ENCODE data around the gene BAG1. TPM values are rescaled to one million over a fixed set of nuclear protein-coding genes. Genes with fewer than 3 reads are reported as not detected.
A peak's percentile ranks its signal among the peaks of the same experiment; 100 is the strongest.

The BAG1 gene
- total and polyA plus RNA-seq, 2 of the 13 experiments (the other 11 are each of a cell fraction or from before 2014, with no cell fraction given), result 23.1 to 59.5 TPM

DNA sequence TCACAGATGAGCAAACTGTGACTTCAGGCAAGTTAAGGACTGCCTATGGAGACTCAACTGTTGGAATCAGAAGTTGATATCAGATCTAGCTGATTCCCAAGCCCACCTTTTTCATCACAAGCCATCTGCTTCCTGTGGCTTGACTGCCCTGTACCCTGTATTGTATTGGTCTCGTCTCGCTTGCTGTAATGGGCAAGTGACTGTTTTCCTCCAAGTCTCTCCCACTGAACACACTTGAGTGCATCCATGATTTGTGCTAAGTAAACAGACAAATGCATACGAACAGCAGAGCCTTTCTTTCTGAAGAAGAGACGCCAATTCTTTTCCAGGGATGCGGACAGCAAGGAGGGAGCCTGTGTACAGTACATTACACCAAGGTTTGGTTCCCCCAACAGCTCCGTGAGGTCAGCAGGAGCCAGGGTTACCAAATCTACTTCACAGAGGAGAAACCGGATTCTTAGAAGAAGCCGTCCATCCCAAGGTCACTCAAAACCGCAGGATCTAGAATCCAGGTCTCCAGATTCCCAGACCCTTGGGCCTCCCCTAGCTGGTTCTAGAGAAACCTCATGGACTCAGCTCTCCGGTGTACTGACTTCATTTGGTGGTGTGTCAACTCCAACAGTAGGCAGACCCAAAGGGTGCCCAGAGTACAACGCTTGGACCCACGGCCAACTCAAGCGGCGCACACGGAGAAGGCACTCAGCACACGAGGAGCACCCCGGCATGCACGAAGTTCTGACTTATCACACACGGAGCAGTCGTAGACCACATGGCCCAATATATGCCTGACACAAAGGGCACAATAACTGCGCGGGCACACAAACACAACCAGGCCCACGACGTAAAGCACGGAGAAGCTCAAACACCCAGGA is 1.1 kb downstream of the BAG1 start (continued):
- TF ChIP-seq, protein P1, sequence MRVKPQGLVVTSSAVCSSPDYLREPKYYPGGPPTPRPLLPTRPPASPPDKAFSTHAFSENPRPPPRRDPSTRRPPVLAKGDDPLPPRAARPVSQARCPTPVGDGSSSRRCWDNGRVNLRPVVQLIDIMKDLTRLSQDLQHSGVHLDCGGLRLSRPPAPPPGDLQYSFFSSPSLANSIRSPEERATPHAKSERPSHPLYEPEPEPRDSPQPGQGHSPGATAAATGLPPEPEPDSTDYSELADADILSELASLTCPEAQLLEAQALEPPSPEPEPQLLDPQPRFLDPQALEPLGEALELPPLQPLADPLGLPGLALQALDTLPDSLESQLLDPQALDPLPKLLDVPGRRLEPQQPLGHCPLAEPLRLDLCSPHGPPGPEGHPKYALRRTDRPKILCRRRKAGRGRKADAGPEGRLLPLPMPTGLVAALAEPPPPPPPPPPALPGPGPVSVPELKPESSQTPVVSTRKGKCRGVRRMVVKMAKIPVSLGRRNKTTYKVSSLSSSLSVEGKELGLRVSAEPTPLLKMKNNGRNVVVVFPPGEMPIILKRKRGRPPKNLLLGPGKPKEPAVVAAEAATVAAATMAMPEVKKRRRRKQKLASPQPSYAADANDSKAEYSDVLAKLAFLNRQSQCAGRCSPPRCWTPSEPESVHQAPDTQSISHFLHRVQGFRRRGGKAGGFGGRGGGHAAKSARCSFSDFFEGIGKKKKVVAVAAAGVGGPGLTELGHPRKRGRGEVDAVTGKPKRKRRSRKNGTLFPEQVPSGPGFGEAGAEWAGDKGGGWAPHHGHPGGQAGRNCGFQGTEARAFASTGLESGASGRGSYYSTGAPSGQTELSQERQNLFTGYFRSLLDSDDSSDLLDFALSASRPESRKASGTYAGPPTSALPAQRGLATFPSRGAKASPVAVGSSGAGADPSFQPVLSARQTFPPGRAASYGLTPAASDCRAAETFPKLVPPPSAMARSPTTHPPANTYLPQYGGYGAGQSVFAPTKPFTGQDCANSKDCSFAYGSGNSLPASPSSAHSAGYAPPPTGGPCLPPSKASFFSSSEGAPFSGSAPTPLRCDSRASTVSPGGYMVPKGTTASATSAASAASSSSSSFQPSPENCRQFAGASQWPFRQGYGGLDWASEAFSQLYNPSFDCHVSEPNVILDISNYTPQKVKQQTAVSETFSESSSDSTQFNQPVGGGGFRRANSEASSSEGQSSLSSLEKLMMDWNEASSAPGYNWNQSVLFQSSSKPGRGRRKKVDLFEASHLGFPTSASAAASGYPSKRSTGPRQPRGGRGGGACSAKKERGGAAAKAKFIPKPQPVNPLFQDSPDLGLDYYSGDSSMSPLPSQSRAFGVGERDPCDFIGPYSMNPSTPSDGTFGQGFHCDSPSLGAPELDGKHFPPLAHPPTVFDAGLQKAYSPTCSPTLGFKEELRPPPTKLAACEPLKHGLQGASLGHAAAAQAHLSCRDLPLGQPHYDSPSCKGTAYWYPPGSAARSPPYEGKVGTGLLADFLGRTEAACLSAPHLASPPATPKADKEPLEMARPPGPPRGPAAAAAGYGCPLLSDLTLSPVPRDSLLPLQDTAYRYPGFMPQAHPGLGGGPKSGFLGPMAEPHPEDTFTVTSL (CRISPR knock-in tag; IDR thresholded peaks at IDR 0.05; ENCODE audit: borderline replicate concordance), result 0 out of 2 replicates have a peak, but pooled peaks have one; percentile 10
- no peak for TF ChIP-seq ZNF138 (CRISPR knock-in tag; IDR thresholded peaks at IDR 0.05; ENCODE audit: low read depth)
- peak; percentile 24; the same call in 1 of the 2 replicates for TF ChIP-seq ZBTB21 (CRISPR knock-in tag; IDR thresholded peaks at IDR 0.05)
- TF ChIP-seq ZNF737 (CRISPR knock-in tag; IDR thresholded peaks at IDR 0.05; ENCODE audit: borderline replicate concordance), result peak; percentile 56; the same call in 1 of the 2 replicates
- TF ChIP-seq, protein P2, sequence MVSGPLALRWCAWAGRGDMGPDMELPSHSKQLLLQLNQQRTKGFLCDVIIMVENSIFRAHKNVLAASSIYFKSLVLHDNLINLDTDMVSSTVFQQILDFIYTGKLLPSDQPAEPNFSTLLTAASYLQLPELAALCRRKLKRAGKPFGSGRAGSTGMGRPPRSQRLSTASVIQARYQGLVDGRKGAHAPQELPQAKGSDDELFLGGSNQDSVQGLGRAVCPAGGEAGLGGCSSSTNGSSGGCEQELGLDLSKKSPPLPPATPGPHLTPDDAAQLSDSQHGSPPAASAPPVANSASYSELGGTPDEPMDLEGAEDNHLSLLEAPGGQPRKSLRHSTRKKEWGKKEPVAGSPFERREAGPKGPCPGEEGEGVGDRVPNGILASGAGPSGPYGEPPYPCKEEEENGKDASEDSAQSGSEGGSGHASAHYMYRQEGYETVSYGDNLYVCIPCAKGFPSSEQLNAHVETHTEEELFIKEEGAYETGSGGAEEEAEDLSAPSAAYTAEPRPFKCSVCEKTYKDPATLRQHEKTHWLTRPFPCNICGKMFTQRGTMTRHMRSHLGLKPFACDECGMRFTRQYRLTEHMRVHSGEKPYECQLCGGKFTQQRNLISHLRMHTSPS (CRISPR knock-in tag; IDR thresholded peaks at IDR 0.05; ENCODE audit: low read depth), result no peak
- TF ChIP-seq, protein P3, sequence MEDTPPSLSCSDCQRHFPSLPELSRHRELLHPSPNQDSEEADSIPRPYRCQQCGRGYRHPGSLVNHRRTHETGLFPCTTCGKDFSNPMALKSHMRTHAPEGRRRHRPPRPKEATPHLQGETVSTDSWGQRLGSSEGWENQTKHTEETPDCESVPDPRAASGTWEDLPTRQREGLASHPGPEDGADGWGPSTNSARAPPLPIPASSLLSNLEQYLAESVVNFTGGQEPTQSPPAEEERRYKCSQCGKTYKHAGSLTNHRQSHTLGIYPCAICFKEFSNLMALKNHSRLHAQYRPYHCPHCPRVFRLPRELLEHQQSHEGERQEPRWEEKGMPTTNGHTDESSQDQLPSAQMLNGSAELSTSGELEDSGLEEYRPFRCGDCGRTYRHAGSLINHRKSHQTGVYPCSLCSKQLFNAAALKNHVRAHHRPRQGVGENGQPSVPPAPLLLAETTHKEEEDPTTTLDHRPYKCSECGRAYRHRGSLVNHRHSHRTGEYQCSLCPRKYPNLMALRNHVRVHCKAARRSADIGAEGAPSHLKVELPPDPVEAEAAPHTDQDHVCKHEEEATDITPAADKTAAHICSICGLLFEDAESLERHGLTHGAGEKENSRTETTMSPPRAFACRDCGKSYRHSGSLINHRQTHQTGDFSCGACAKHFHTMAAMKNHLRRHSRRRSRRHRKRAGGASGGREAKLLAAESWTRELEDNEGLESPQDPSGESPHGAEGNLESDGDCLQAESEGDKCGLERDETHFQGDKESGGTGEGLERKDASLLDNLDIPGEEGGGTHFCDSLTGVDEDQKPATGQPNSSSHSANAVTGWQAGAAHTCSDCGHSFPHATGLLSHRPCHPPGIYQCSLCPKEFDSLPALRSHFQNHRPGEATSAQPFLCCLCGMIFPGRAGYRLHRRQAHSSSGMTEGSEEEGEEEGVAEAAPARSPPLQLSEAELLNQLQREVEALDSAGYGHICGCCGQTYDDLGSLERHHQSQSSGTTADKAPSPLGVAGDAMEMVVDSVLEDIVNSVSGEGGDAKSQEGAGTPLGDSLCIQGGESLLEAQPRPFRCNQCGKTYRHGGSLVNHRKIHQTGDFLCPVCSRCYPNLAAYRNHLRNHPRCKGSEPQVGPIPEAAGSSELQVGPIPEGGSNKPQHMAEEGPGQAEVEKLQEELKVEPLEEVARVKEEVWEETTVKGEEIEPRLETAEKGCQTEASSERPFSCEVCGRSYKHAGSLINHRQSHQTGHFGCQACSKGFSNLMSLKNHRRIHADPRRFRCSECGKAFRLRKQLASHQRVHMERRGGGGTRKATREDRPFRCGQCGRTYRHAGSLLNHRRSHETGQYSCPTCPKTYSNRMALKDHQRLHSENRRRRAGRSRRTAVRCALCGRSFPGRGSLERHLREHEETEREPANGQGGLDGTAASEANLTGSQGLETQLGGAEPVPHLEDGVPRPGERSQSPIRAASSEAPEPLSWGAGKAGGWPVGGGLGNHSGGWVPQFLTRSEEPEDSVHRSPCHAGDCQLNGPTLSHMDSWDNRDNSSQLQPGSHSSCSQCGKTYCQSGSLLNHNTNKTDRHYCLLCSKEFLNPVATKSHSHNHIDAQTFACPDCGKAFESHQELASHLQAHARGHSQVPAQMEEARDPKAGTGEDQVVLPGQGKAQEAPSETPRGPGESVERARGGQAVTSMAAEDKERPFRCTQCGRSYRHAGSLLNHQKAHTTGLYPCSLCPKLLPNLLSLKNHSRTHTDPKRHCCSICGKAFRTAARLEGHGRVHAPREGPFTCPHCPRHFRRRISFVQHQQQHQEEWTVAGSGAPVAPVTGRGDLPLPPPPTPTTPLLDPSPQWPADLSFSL (CRISPR knock-in tag; IDR thresholded peaks at IDR 0.05), result peak; percentile 61; the same call in 1 of the 2 replicates
- TF ChIP-seq, protein P4, sequence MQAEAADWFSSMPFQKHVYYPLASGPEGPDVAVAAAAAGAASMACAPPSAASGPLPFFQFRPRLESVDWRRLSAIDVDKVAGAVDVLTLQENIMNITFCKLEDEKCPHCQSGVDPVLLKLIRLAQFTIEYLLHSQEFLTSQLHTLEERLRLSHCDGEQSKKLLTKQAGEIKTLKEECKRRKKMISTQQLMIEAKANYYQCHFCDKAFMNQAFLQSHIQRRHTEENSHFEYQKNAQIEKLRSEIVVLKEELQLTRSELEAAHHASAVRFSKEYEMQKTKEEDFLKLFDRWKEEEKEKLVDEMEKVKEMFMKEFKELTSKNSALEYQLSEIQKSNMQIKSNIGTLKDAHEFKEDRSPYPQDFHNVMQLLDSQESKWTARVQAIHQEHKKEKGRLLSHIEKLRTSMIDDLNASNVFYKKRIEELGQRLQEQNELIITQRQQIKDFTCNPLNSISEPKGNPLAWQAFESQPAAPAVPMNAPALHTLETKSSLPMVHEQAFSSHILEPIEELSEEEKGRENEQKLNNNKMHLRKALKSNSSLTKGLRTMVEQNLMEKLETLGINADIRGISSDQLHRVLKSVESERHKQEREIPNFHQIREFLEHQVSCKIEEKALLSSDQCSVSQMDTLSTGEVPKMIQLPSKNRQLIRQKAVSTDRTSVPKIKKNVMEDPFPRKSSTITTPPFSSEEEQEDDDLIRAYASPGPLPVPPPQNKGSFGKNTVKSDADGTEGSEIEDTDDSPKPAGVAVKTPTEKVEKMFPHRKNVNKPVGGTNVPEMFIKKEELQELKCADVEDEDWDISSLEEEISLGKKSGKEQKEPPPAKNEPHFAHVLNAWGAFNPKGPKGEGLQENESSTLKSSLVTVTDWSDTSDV (CRISPR knock-in tag; IDR thresholded peaks at IDR 0.05), result 0 out of 2 replicates have a peak, but pooled peaks have one; percentile 1
- peak; percentile 30; the same call in 1 of the 2 replicates for TF ChIP-seq ZNF709 (CRISPR knock-in tag; IDR thresholded peaks at IDR 0.05)
- 0 out of 2 replicates have a peak, but pooled peaks have one; percentile 28 for TF ChIP-seq ZNF430 (CRISPR knock-in tag; IDR thresholded peaks at IDR 0.05)

Measured in HepG2 (cell line).